HG03159 (cell line): ENCODE measurements around the gene RFX3.

Source experiments
- ATAC-seq: cut with Tn5 transposase; IDR thresholded peaks from one replicate; pipeline ENCODE4 v1.9.1; 2021; ENCODE audit warnings: mild to moderate bottlenecking, moderate library complexity; ENCODE audit not compliant: unreplicated experiment

RFX3 gene

GRCh38 chr9:3288686-3289085, 237.1 kb downstream of the RFX3 start:
- no peak for ATAC-seq

- no peak for ATAC-seq
Observed at GRCh38 chr9:3285365-3286161, 240.2 kb downstream of the RFX3 start.

GRCh38 chr9:3282365-3282764, 243.4 kb downstream of the RFX3 start:
- no peak for ATAC-seq

- peak; percentile 76 for ATAC-seq
Observed at GRCh38 chr9:3281399-3281798, 244.4 kb downstream of the RFX3 start.

GRCh38 chr9:3277200-3277599, 248.6 kb downstream of the RFX3 start:
- ATAC-seq: no peak

- no peak for ATAC-seq
Observed at GRCh38 chr9:3271581-3271980, 254.2 kb downstream of the RFX3 start.

- no peak for ATAC-seq
Observed at GRCh38 chr9:3271157-3271556, 254.6 kb downstream of the RFX3 start.

- no peak for ATAC-seq
Observed at GRCh38 chr9:3268223-3268622, 257.6 kb downstream of the RFX3 start.

- ATAC-seq: no peak
Observed at GRCh38 chr9:3263698-3264097, 262.1 kb downstream of the RFX3 start.

GRCh38 chr9:3262826-3263529, 262.8 kb downstream of the RFX3 start:
- ATAC-seq: no peak

- ATAC-seq: no peak
Observed at GRCh38 chr9:3261484-3261883, 264.3 kb downstream of the RFX3 start.

- ATAC-seq: no peak
Observed at GRCh38 chr9:3256571-3257330, 269.1 kb downstream of the RFX3 start.

- ATAC-seq: no peak
Observed at GRCh38 chr9:3251309-3251708, 274.5 kb downstream of the RFX3 start.

- no peak for ATAC-seq
Observed at GRCh38 chr9:3250741-3251140, 275.1 kb downstream of the RFX3 start.

- no peak for ATAC-seq
Observed at GRCh38 chr9:3247211-3247610, 278.6 kb downstream of the RFX3 start.

- no peak for ATAC-seq
Observed at GRCh38 chr9:3246241-3246640, 279.6 kb downstream of the RFX3 start.

- ATAC-seq: peak; percentile 64
Observed at GRCh38 chr9:3244963-3245653, 280.7 kb downstream of the RFX3 start.

GRCh38 chr9:3243683-3244082, 282.1 kb downstream of the RFX3 start:
- no peak for ATAC-seq

GRCh38 chr9:3241290-3241689, 284.5 kb downstream of the RFX3 start:
- no peak for ATAC-seq

- ATAC-seq: peak; percentile 92
Observed at GRCh38 chr9:3240656-3241268, 285.0 kb downstream of the RFX3 start.

- ATAC-seq: no peak
Observed at GRCh38 chr9:3239240-3239639, 286.6 kb downstream of the RFX3 start.
